Right lobe of liver (tissue), 4 donors: ENCODE data around the gene GZMA.

Experiments used
- CTCF ChIP-seq, 4 donors: fragments of 200-600 bp in 3 of 4; fragments of 450-650 bp in 1 of 4; IDR thresholded peaks; one replicate each; pipeline versions ENCODE4 v1.5.1 to v1.8.0; 2016 to 2022; ENCODE audit warnings: antibody characterized with exemption in 4 of 4, mild to moderate bottlenecking in 2 of 4
- POLR2A ChIP-seq: fragments of 450-650 bp; IDR thresholded peaks from one replicate; pipeline ENCODE4 v1.6.1; 2017; ENCODE audit warnings: antibody characterized with exemption, mild to moderate bottlenecking
- donor health status: DM: no; HTN: no; CAD: no.
- donor health status: DM: no; HTN: no; CAD: no.
- donor health status: DM: no; HTN: yes; CAD: no.

GRCh38 chr5:55102348-55102747 is at the start of gene GZMA:
- TF ChIP-seq CTCF (IDR thresholded peaks at IDR 0.05), result no peak
- TF ChIP-seq POLR2A, result no peak
